DND-41 (cell line): Measurements from ENCODE around the gene ZNF691.

Experiments
- ATAC-seq: fragments of 200-7000 bp; cut with Tn5 transposase; 3 replicates; pipeline ENCODE4 v1.9.1; 2021; ENCODE audit warnings: low read depth; ENCODE audit not compliant: insufficient read depth
- DNase-seq: peaks from one replicate; pipeline ENCODE4 v3.0.0-alpha.2; 2020
- H2AFZ ChIP-seq: 2 replicates; pipeline ENCODE4 v1.6.0; 2012; ENCODE audit warnings: low read depth, low read length
- H3K27ac ChIP-seq: 2 replicates; pipeline ENCODE4 v1.5.1; 2012; ENCODE audit warnings: low read length, inconsistent platforms
- H3K27me3 ChIP-seq: fragments of 200-600 bp; sonication (generic); 2 replicates; pipeline ENCODE4 v1.6.0; 2012; ENCODE audit warnings: low read length, mild to moderate bottlenecking, inconsistent platforms; ENCODE audit not compliant: insufficient read depth, poor library complexity
- H3K36me3 ChIP-seq: 2 replicates; pipeline ENCODE4 v1.5.1; 2012; ENCODE audit warnings: low read length, inconsistent platforms; ENCODE audit not compliant: insufficient read depth
- H3K4me1 ChIP-seq: 2 replicates; pipeline ENCODE4 v1.5.1; 2012; ENCODE audit warnings: mild to moderate bottlenecking, low read length; ENCODE audit not compliant: insufficient read depth
- H3K4me2 ChIP-seq: 2 replicates; pipeline ENCODE4 v1.6.0; 2012; ENCODE audit warnings: mild to moderate bottlenecking, moderate library complexity, low read length, inconsistent platforms; ENCODE audit not compliant: insufficient read depth
- H3K4me3 ChIP-seq, 2 experiments: fragments of 200-600 bp in 1 of 2; shearing (Covaris generic) in 1 of 2; 2 replicates each; pipeline ENCODE4 v1.5.1; 2012 to 2016; ENCODE audit warnings: inconsistent platforms in 2 of 2, low read length in 2 of 2, mild to moderate bottlenecking in 2 of 2, low read depth in 1 of 2, moderate library complexity in 1 of 2
- H3K79me2 ChIP-seq: 2 replicates; pipeline ENCODE4 v1.6.0; 2012; ENCODE audit warnings: low read length, inconsistent platforms; ENCODE audit not compliant: insufficient read depth
- H3K9ac ChIP-seq: 2 replicates; pipeline ENCODE4 v1.6.0; 2012; ENCODE audit warnings: low read depth, mild to moderate bottlenecking, inconsistent platforms, low read length, moderate library complexity
- H3K9me3 ChIP-seq: 2 replicates; pipeline ENCODE4 v1.5.1; 2012; ENCODE audit warnings: low read length, moderate library complexity, mild to moderate bottlenecking, inconsistent platforms; ENCODE audit not compliant: insufficient read depth, severe bottlenecking
- H4K20me1 ChIP-seq: 2 replicates; pipeline ENCODE4 v1.6.0; 2012; ENCODE audit warnings: low read length; ENCODE audit not compliant: insufficient read depth
- CTCF ChIP-seq: IDR thresholded peaks from 2 replicates; pipeline ENCODE4 v1.5.1; 2012; ENCODE audit warnings: borderline replicate concordance, low read length, moderate library complexity, mild to moderate bottlenecking; ENCODE audit not compliant: poor library complexity, severe bottlenecking; ENCODE audit errors: extremely low read depth
- EZH2 ChIP-seq: IDR thresholded peaks from 3 replicates; pipeline ENCODE4 v1.6.1; 2012; ENCODE audit warnings: borderline replicate concordance, low read depth, mild to moderate bottlenecking, moderate library complexity, low read length, inconsistent platforms; ENCODE audit not compliant: severe bottlenecking

ZNF691 gene

GRCh38 chr1:42847721-42848460, 1.5 kb downstream of the ZNF691 start:
- TF ChIP-seq EZH2 (no peak), CTCF (no peak)
- H3K27ac ChIP-seq: peak overlapping the region; percentile 78
- H3K4me2 ChIP-seq: peak overlapping the region; percentile 90
- H3K27me3 ChIP-seq: no peaks in the 10 kb centered on the region
- peaks cover 8% of the 10 kb centered on the region for H4K20me1 ChIP-seq
- H3K79me2 ChIP-seq: peaks cover 20% of the 10 kb centered on the region
- peaks cover 34% of the 10 kb centered on the region for H3K36me3 ChIP-seq
- no peak overlapping the region for H2AFZ ChIP-seq
- H3K9ac ChIP-seq: peak overlapping the region; percentile 83
- ATAC-seq (no peak), DNase-seq (no peak)
- H3K4me1 ChIP-seq: peaks cover 37% of the 10 kb centered on the region
- no peaks in the 10 kb centered on the region for H3K9me3 ChIP-seq
- H3K4me3 ChIP-seq: peak overlapping the region; percentile 82 to 98; a peak in 3 of 4 replicates

- Histone ChIP-seq H3K27ac (no peak overlapping the region), H3K4me3 (no peak overlapping the region), H2AFZ (no peak overlapping the region), H3K27me3 (no peaks in the 10 kb centered on the region), H3K79me2 (peaks cover 20% of the 10 kb centered on the region), H3K4me1 (peaks cover 37% of the 10 kb centered on the region), H4K20me1 (peaks cover 8% of the 10 kb centered on the region), H3K9me3 (no peaks in the 10 kb centered on the region), H3K36me3 (peaks cover 34% of the 10 kb centered on the region), H3K4me2 (peak overlapping the region; percentile 90), H3K9ac (no peak overlapping the region)
- no peak for ATAC-seq
- TF ChIP-seq EZH2: no peak
- TF ChIP-seq CTCF: no peak
- DNase-seq: no peak
Observed at GRCh38 chr1:42848823-42849537, 2.6 kb downstream of the ZNF691 start.

GRCh38 chr1:42849944-42850343, 3.5 kb downstream of the ZNF691 start:
- Histone ChIP-seq H3K36me3 (peaks cover 34% of the 10 kb centered on the region), H3K79me2 (peaks cover 20% of the 10 kb centered on the region), H3K27ac (no peak overlapping the region), H2AFZ (no peak overlapping the region), H3K4me2 (0 out of 2 replicates have a peak overlapping the region, but pooled peaks have one; percentile 25), H3K9ac (no peak overlapping the region), H3K9me3 (no peaks in the 10 kb centered on the region), H3K27me3 (no peaks in the 10 kb centered on the region), H3K4me3 (no peak overlapping the region), H4K20me1 (peaks cover 8% of the 10 kb centered on the region), H3K4me1 (peaks cover 37% of the 10 kb centered on the region)
- DNase-seq (no peak), ATAC-seq (no peak)
- TF ChIP-seq EZH2: no peak
- no peak for TF ChIP-seq CTCF
